BLaER1 treated with 17β-estradiol and CSF1 and Interleukin-3, amounts not matched to agents 10 nM and 100 nM (cell line): ENCODE data around the gene KRT20.
"Not testable (repeated sequence)": the region's sequence is repeated elsewhere in the genome, so short reads cannot be mapped to it uniquely, and the experiment has no call there.

Experiments used
- H3K27ac ChIP-seq, 11 experiments: shearing (Covaris generic); formaldehyde crosslinking; 2 replicates each; pipeline ENCODE4 v1.8.1; 2022
- H3K27me3 ChIP-seq, 11 experiments: shearing (Covaris generic); formaldehyde crosslinking; 2 replicates each; pipeline ENCODE4 v1.8.1; 2022
- H3K36me3 ChIP-seq, 11 experiments: shearing (Covaris generic); formaldehyde crosslinking; 2 replicates each; pipeline ENCODE4 v1.8.1; 2022
- H3K4me1 ChIP-seq, 10 experiments: shearing (Covaris generic); formaldehyde crosslinking; 2 replicates each; pipeline ENCODE4 v1.8.1; 2022
- H3K4me2 ChIP-seq, 11 experiments: shearing (Covaris generic); formaldehyde crosslinking; 2 replicates each; pipeline ENCODE4 v1.8.1; 2022
- H3K4me3 ChIP-seq, 10 experiments: shearing (Covaris generic); formaldehyde crosslinking; 2 replicates each; pipeline ENCODE4 v1.8.1; 2022
- H3K9ac ChIP-seq, 11 experiments: shearing (Covaris generic); formaldehyde crosslinking; 2 replicates each; pipeline ENCODE4 v1.8.1; 2022
- H3K9me3 ChIP-seq, 11 experiments: shearing (Covaris generic); formaldehyde crosslinking; replicated peaks in 1 of 11; 2 replicates each; pipeline ENCODE4 v1.8.1; 2022
- H4K20me1 ChIP-seq, 11 experiments: shearing (Covaris generic); formaldehyde crosslinking; 2 replicates each; pipeline ENCODE4 v1.8.1; 2022
- Cebpa-rat ChIP-seq, 11 experiments: shearing (Covaris generic); IDR thresholded peaks; 2 replicates each; pipeline ENCODE4 v1.8.1; 2022

The KRT20 gene

DNA sequence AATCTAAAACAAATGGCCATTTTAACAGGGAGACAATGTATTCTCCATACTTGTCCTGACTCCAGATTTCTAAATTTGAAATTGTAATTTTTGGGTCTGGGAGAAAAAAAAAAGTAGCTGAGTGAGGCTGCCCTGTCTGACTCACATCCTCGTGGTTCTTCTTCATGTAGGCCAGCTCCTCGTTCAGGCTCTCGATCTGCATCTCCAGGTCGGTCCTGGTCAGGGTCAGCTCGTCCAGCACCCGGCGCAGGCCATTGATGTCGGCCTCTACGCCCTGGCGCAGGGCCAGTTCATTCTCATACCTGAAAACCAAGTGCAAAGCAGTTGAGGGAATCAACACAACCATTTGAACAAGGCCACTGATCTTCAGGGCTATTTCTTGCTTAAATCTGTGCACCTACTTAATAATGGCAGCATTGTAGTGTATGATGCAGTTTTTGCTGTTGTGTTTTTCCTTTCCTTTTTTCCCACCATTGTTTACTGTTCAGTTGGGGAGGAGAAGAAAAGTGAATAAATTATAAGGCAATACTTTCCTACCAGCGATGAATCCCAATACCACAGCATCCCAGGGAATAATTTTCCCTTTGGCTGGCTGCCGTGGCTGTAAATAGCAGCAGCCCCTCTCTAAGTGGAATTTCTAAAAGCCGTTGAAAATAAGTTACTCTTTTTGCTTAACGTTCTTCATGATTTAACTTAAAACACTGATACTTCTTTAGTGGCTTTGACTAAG, 20.2 kb downstream of the KRT20 start:
- no peaks in the 10 kb centered on the region for H4K20me1 ChIP-seq
- peak overlapping the region in 3 of 11 experiments; percentile 20 to 48 (median 30); a peak in 2 of 22 replicates for H3K4me2 ChIP-seq
- H3K9ac ChIP-seq: no peak overlapping the region
- H3K27me3 ChIP-seq: no peaks in the 10 kb centered on the region
- TF ChIP-seq Cebpa-rat (IDR thresholded peaks at IDR 0.05): no peak
- no peak overlapping the region for H3K27ac ChIP-seq
- H3K4me1 ChIP-seq: peaks cover 0 to 7% (median 0%) of the 10 kb centered on the region in 10 experiments; a peak in 2 of 20 replicates
- H3K36me3 ChIP-seq: no peaks in the 10 kb centered on the region
- H3K4me3 ChIP-seq: no peak overlapping the region
- no peaks in the 10 kb centered on the region for H3K9me3 ChIP-seq

DNA sequence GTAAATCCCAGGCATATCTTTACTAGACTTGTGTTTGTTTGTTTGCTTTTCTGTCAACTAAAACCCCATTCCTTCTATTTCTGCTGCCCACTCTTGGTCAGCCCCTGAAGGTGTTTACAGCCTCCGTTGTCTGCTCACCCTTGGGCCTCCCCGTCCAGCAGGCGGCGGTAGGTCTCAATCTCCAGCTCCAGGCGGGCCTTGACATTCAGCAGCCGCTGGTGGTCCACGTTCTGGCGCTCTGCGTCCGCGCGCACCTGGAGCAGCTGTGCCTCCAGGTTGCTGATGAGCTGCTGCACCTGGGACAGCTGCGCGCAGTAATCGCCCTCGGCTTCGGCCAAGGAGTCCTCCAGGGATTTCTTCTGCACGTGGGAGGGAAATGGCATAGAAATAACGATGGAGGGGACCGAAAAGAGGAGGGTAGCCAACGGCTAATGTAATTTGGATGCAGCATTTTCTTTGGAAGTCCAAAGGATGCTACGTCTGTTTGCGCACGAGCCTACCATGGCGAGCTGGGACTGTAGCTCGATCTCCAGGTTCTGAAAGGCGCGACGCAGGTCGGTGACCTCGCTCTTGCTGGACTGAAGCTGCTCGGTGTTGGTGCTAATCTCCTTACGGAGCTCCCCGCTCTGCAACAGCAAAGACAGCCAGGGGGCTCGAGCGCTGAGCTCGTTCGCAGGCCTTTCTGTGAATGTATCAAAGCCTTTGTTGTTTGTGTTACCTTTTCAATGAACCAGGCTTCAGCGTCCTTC, 21.9 kb downstream of the KRT20 start:
- TF ChIP-seq Cebpa-rat (IDR thresholded peaks at IDR 0.05): no peak
- Histone ChIP-seq H3K9ac (no peak overlapping the region), H3K4me1 (peaks cover 0 to 7% (median 0%) of the 10 kb centered on the region in 10 experiments; a peak in 2 of 20 replicates), H3K27ac (no peak overlapping the region), H3K4me2 (no peak overlapping the region), H4K20me1 (no peaks in the 10 kb centered on the region), H3K36me3 (no peaks in the 10 kb centered on the region), H3K27me3 (no peaks in the 10 kb centered on the region), H3K9me3 (no peaks in the 10 kb centered on the region), H3K4me3 (no peak overlapping the region)

DNA sequence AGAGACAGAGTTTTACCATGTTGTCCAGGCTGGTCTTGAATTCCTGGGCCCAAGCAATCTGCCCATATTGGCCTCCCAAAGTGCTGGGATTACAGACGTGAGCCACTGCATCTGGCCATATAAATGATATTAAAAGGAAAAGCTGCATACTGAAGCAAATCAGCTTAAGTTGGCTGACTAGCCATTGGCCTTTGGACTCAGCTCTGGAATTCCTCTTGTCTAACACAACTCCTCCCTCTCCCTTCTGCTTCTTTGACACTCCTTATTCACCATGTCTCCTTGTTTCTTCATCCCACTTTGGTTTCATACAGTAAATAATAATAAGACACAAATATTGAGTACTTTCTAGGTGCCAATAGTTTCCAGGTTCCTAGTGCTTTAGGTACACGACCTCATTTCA, 25.5 kb downstream of the KRT20 start:
- Histone ChIP-seq H3K9ac (no peak overlapping the region), H3K4me3 (no peak overlapping the region), H3K36me3 (no peaks in the 10 kb centered on the region), H4K20me1 (no peaks in the 10 kb centered on the region), H3K27ac (no peak overlapping the region), H3K4me1 (peaks cover 0 to 12% (median 0%) of the 10 kb centered on the region in 10 experiments; a peak in 7 of 20 replicates), H3K9me3 (no peaks in the 10 kb centered on the region), H3K4me2 (no peak overlapping the region), H3K27me3 (no peaks in the 10 kb centered on the region)
- no peak for TF ChIP-seq Cebpa-rat (IDR thresholded peaks at IDR 0.05)

DNA sequence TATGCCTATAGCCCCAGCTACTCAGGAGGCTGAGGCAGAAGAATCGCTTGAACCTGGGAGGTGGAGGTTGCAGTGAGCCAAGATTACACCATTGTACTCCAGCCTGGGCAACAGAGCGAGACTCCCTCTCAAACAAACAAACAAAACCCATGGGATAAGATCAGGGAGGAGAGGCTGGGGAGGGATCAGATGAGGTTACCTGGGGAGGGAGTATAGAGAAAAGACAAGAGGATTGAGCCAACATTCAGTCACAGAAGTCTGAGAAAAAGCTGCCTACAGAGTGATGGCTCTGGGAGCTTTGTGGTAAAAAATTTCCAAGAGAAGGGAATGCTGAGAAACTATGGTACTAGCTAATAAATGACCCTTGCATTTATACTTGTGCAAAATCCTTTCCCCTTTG, 26.4 kb downstream of the KRT20 start:
- H3K27me3 ChIP-seq, H3K27ac ChIP-seq: not testable (repeated sequence)

DNA sequence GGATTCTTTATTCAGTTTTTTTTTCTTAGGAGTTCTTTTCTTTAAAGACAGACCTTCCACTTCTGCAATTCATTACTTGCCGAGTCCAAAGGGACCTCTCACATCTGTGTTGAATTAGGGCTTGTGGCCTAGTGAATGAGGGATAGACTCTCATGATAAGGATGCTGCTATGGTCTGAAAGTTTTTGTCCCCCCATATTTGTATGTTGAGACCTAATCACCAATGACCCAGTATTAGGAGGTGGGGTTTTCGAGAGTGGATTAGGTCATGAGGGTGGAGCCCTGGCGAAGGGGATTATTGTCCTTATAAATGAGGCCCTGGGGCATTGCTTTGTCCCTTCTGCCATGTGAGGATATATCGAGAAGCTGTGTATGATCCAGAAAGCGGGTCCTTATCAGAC, 27.5 kb downstream of the KRT20 start:
- Histone ChIP-seq H4K20me1 (no peaks in the 10 kb centered on the region), H3K27me3 (no peaks in the 10 kb centered on the region), H3K4me2 (no peak overlapping the region), H3K9ac (no peak overlapping the region), H3K27ac (no peak overlapping the region), H3K36me3 (no peaks in the 10 kb centered on the region), H3K4me3 (no peak overlapping the region), H3K4me1 (peaks cover 0 to 28% (median 0%) of the 10 kb centered on the region in 10 experiments; a peak in 8 of 20 replicates), H3K9me3 (no peaks in the 10 kb centered on the region)
- TF ChIP-seq Cebpa-rat (IDR thresholded peaks at IDR 0.05): no peak

More for the DNA sequence above, 26.4 kb downstream of the KRT20 start:
- not testable (repeated sequence) for H3K36me3 ChIP-seq, H3K4me2 ChIP-seq, H4K20me1 ChIP-seq, H3K9me3 ChIP-seq, H3K4me3 ChIP-seq, H3K9ac ChIP-seq
- peaks cover 0 to 21% (median 0%) of the 10 kb centered on the region in 10 experiments; a peak in 8 of 20 replicates for H3K4me1 ChIP-seq

DNA sequence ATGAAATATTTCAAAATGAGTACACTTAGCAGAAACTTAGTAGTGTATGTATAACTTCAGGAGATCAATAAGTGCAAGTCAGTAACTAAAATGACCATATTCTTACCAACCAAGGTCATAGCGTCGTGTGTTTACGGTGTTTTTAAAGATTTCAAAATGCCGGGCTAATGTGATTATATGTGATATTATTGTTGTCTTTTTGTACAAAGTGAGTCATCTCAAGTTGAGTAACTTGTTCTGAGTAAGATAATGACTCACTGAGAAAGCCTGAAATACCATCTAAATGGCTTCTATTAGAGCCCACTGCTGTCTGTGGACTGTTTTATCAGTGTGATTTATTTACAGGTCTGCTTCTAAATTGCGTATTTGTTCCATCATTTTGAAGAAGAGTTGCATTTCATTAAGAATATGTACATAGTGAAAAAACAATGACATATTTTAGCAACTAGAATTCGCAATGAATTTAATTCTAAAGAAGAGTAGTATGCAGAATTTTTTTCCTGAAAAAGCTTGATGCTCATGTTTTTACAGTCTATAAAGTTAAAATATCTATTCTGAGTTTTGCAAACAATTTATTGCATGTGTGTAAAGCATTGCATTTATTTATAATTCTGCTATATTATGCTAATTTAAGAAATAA, 30.7 kb downstream of the KRT20 start:
- H3K4me1 ChIP-seq: peaks cover 0 to 40% (median 0%) of the 10 kb centered on the region in 10 experiments; a peak in 8 of 20 replicates
- TF ChIP-seq Cebpa-rat (IDR thresholded peaks at IDR 0.05): no peak
- no peaks in the 10 kb centered on the region for H3K27me3 ChIP-seq
- H3K9ac ChIP-seq: no peak overlapping the region
- peak overlapping the region in 5 of 11 experiments; percentile 6 to 64 (median 46); a peak in 8 of 22 replicates for H3K4me2 ChIP-seq
- no peaks in the 10 kb centered on the region for H4K20me1 ChIP-seq
- H3K36me3 ChIP-seq: no peaks in the 10 kb centered on the region
- no peaks in the 10 kb centered on the region for H3K9me3 ChIP-seq
- H3K4me3 ChIP-seq: no peak overlapping the region
- peak overlapping the region in 3 of 11 experiments; percentile 18 to 57 (median 46); a peak in 5 of 22 replicates for H3K27ac ChIP-seq

DNA sequence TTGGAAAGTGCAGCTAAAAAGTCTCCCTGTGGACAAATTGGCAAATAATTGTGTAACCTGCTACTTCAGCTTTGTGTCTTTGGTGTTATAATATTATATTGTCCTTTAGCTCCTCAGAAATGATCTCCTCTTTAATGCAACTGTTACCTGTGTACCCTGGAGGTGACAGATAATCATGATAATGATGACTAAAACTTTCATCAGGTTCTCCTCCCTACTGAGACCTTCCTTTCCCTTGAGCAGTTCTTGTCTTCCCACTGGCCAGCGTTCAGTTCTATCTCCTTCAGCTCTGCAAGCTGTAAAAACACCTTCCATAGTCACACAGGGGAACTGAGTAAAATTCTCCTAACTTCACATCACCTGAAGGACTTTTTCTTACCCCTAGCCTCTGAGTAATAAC, 32.7 kb downstream of the KRT20 start:
- H3K9ac ChIP-seq: no peak overlapping the region
- H3K4me3 ChIP-seq: no peak overlapping the region
- H3K27ac ChIP-seq: no peak overlapping the region
- H3K9me3 ChIP-seq: no peaks in the 10 kb centered on the region
- no peaks in the 10 kb centered on the region for H4K20me1 ChIP-seq
- H3K4me2 ChIP-seq: no peak overlapping the region
- no peaks in the 10 kb centered on the region for H3K27me3 ChIP-seq
- TF ChIP-seq Cebpa-rat (IDR thresholded peaks at IDR 0.05): no peak
- peaks cover 0 to 40% (median 0%) of the 10 kb centered on the region in 10 experiments; a peak in 8 of 20 replicates for H3K4me1 ChIP-seq
- no peaks in the 10 kb centered on the region for H3K36me3 ChIP-seq

DNA sequence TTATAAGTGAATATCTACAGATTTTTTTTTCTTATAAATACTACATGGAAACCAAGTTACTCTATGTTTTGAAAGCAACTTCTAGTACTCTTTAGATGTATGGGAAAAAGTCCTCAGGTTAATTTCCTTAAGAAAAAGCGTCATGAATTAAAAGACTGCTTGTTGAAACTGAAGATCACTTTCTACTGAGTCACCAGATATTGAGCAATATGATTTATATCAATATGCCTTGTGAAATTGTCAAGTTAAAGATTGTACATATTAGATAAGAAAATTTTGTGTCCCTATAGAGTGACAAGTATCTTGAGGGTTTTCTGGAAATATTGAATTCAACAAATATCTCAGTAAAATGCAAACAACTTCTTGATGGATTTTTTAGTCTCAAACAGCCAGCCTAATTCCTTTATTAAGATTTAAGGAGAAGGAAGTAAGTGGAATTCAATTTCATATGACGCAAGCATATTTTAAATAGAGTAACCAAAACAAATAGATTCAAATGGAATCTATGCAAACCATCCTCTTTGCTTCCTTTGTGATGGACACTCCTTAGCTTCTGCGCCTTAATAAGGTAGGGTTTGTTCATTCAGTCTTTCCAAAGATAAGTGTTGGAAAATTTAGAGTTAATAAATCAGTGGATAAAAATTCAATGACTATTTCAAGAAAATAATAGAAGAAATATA, 34.6 kb downstream of the KRT20 start:
- peaks cover 0 to 39% (median 0%) of the 10 kb centered on the region in 10 experiments; a peak in 8 of 20 replicates for H3K4me1 ChIP-seq
- H3K36me3 ChIP-seq: no peaks in the 10 kb centered on the region
- no peak overlapping the region for H3K4me3 ChIP-seq
- TF ChIP-seq Cebpa-rat (IDR thresholded peaks at IDR 0.05): no peak
- H3K9ac ChIP-seq: no peak overlapping the region
- H4K20me1 ChIP-seq: no peaks in the 10 kb centered on the region
- no peaks in the 10 kb centered on the region for H3K27me3 ChIP-seq
- H3K9me3 ChIP-seq: no peaks in the 10 kb centered on the region
- peak overlapping the region in 3 of 11 experiments; percentile 22 to 51 (median 25); a peak in 4 of 22 replicates for H3K4me2 ChIP-seq
- no peak overlapping the region for H3K27ac ChIP-seq

DNA sequence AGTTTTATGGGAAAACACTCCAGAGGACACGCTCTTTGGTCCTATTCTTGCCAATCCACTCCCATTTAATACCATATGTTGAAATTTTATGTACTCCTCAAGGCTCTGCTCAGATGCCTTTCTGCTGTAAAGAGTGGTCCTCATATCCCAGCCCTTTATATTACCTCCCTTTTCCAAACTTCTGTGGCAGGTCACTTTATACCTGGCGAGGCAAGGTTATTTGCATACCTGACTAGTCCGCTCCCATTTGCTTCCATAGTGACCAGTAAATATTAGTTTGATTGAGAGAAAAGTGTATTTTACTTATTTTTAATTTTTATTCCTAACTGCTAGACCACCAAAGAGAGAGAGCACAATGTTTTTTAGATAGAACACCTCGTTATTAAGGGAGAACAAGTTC, 35.3 kb downstream of the KRT20 start:
- peaks cover 0 to 32% (median 0%) of the 10 kb centered on the region in 10 experiments; a peak in 8 of 20 replicates for H3K4me1 ChIP-seq
- no peaks in the 10 kb centered on the region for H3K9me3 ChIP-seq
- H3K27me3 ChIP-seq: no peaks in the 10 kb centered on the region
- no peak overlapping the region for H3K9ac ChIP-seq
- H3K27ac ChIP-seq: no peak overlapping the region
- H4K20me1 ChIP-seq: no peaks in the 10 kb centered on the region
- no peak for TF ChIP-seq Cebpa-rat (IDR thresholded peaks at IDR 0.05)
- H3K4me3 ChIP-seq: no peak overlapping the region
- H3K36me3 ChIP-seq: no peaks in the 10 kb centered on the region
- peak overlapping the region in 1 of 11 experiments; percentile 25; a peak in 1 of 22 replicates for H3K4me2 ChIP-seq
